Right ventricle myocardium inferior (tissue), 1 donor: ENCODE data around the gene GAS2L2. TPM values are rescaled to one million over a fixed set of nuclear protein-coding genes. Genes with fewer than 3 reads are reported as not detected.

Experiments used
- ATAC-seq: fragments of 200-7000 bp; cut with Tn5 transposase; one replicate; pipeline ENCODE4 v1.9.1; 2020; ENCODE audit warnings: mild to moderate bottlenecking, moderate library complexity
- DNase-seq: peaks from one replicate; pipeline ENCODE4 v3.0.0; 2021; ENCODE audit errors: missing footprints
- intact Hi-C: fragments of 100-400 bp; cut with DNase I; formaldehyde crosslinking; loops from one replicate; pipeline ENCODE4 v1.11.0; 2022
- total RNA-seq: library from RNA; stranded (reverse); fragmentation: NEBNext Ultra II Directional; extraction: Animal tissue kit (Norgen Biotek cat#: 25700); gene quantifications from one replicate; pipeline ENCODE4 v1.2.1, GENCODE V29; 2021
- donor health status: DM: no; HTN: yes; CAD: no; lungs with severe emphysema.

GAS2L2 gene
- total RNA-seq, 1 donor from 2014 or later = 0.27 TPM

- no peak for DNase-seq
- intact Hi-C loops = no loop called here
These were observed 17.8 kb downstream of the GAS2L2 start for GRCh38 chr17:35735036-35735805.

DNA sequence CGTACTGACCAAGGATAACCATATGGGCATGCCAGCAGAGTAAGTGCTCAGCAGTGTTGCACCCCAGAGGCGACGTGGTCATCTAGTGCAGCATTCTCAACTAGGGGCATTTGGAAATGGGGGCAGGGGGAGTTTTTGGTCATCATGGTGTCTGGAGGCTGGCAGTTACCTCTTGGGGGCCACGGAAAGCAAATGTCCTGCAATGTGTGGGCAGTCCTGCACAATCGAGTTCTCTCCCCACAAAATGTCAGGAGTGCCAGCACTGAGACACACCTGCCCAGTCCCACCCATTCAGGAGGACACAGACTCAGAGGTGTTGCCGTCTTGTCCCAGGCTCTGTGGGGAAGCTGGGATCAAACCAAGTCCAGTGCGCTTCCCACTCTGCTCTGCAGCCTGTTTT lies 18.6 kb downstream of the GAS2L2 start:
- intact Hi-C loops = no loop called here
- no peak for ATAC-seq
- no peak for DNase-seq

More at GRCh38 chr17:35735036-35735805, 17.8 kb downstream of the GAS2L2 start:
- ATAC-seq = no peak

- DNase-seq (no peak), ATAC-seq (no peak)
- intact Hi-C loops = no loop called here
These were observed 19.7 kb downstream of the GAS2L2 start for GRCh38 chr17:35733366-35733765.

- DNase-seq (no peak), ATAC-seq (no peak)
- intact Hi-C loops = no loop called here
These were observed 20.3 kb downstream of the GAS2L2 start for GRCh38 chr17:35732806-35733136.

DNA sequence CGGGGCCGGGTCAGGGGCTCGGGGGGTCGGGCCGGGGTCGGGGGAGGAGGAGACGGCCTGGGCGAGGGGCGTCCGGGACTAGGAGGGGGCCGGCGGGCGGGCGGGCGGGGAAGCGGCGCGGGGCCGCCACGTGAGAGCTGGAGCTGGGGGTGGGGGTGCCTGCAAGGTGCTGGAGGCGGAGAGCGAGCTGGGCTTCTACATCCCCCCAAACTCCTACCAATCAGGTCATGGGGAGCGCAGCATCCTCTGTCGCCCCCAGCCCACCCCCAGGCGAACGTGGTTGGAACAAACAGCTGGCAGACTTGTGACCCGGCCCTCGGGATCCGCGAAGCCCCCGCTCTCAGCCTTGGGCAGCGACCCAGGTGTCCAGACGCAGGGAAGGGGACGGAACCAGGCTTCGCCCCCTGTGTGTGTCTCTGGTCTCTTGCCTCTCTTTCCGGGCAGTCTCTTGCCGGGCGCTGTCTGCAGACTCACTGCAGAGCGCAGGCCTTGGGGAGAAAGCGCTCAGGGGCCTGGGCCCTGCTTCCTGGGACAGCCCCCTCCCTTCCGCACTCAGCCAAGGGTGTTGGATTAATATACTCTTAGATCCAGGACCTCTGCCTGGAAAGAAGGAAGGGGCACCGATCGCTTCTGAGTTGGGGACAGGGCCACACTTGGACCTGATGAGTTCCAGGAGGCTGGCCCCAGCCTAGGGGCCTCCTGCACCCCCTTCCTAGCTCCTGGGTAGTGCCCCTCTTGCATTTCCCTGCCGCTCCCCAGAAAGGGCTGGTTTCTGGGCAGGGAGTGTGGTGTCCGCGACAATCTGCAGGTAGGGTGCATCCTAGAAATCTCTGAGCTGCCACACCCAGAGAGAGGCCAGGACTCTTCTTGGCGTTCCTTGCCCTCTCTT lies 20.9 kb downstream of the GAS2L2 start:
- no peak for DNase-seq

DNA sequence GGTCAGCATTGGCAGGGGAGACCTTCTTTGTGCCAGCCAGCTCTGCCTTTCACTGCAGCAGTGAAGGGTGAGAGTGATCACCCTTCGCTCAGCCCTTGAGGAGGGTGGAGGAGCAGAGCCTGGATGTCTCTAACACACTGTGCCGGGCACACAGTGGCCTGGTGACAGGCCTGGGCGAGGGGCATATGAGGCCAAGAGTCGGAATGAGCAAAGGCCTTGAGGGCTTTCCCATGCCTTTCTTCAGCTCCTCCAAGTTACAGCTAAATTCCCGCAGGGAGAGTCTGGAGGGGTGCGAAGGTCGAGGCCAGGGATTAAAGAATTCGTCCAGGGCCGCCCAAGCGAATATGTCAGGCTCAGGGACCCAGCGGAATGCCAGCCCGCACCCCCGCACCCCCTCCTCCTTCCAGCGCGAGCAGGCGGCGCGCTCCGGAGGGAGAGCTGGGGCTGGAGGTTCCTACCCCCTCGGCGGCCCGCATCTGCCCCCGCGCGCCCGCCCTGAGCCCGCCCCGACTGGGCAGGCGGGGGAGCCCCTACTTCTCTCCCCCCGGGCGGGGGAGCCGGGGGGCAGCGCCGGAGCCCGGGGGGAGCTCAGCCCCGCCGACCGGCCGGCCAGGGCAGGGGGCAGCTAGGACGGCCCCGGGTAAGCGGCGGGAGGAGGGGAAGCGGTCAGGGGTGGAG lies 21.7 kb downstream of the GAS2L2 start, which contains the start of gene RASL10B:
RASL10B (plus strand) TSS at position 401 of the 678 bp plus-strand sequence. CDS start 3,546 bp downstream, outside the sequence.
- peak; percentile 79 for ATAC-seq

More for the DNA sequence above, 20.9 kb downstream of the GAS2L2 start:
- peak; percentile 38 for ATAC-seq
- intact Hi-C loops = no loop called here

DNA sequence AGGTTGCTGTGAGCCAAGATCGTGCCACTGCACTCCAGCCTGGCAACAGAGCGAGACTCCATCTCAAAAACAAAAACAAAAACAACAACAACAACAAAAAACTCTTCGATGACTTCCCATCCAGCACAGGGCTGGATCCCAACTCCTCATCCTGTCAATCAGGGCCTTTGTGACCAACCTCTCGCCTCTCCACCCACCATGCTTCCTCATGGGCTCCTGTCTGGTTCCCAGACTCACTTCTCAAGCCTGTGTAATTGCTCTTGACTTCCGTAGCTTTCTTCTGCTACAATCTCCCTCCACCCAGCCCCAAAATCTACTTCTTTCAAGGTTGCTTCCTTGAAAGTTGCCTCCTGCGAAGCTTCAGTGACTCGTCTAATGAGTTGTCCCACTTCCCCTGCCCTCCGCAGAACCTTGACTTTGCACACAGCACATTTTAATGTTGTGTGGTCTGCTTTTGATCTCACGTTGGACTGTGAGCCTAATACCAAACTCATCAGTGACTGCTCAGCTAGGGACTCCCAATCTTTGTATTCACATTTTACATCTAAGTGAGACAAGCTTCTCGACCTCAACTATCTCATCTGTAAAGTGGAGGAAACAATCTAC lies 22.5 kb downstream of the GAS2L2 start:
- intact Hi-C loops = no loop called here
- ATAC-seq (no peak), DNase-seq (no peak)

More for the DNA sequence above, 21.7 kb downstream of the GAS2L2 start, which contains the start of gene RASL10B:
- DNase-seq = no peak
- intact Hi-C loops = no loop called here

DNA sequence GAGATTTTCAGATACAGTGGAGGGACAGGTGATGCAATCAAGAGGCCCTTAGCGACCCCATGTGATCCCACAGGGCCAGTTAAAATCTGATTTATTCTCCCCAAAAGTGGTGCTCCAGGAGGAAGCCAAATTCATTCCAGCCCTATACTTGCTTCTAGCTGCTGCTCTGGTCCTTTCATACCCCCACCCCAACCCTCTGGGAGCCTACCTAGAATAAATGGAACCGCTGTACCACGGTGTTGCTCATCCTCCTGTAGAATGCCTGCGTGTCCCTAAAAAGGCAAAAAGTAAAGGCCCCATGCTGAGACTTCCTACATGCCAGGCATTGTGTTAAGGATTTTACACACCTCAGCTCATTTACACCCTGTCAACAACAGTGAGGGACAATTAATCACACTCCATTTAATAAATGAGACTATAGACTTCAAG lies 23.6 kb downstream of the GAS2L2 start:
- no peak for ATAC-seq
- intact Hi-C loops = no loop called here
- DNase-seq = no peak

DNA sequence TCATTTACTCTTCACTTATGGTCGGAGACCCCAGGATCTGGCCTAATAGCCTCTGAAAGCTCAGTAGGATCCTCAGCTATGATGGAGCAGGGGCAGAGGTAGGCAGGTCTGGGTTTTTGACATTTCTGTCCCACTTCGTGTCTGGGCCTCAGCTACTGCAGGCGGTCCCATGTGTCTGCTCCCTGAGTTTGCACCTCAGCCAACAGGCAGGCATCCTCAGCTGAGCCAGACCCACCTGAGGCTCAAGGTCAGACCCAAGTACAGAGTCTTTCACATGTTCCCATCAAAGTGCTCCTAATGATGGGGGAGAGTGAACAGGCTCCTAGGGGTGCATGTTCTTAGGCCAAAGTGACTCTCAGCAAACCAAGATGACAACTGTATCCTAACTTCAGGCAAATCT lies 24.5 kb downstream of the GAS2L2 start:
- intact Hi-C loops = no loop called here
- ATAC-seq = no peak
- DNase-seq = no peak

DNA sequence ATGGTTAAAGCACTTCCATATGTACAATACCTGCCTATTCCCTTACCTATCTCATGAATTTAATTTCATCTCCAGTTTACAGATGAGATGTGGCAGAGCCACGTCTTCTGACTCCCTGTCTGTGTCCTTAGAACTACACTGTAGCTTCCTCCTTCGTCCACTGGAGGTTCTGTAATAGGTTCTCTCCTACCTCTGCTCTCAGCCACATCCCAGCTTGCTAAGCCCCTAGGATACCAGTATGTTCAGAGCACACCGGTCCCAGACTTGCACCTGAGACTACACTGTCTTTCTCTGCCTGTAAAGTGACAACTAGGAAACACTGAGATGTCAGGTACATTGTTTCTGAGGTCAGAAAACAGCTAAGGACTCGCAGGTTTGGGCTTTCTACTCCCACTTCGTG lies 25.4 kb downstream of the GAS2L2 start:
- no peak for ATAC-seq
- no peak for DNase-seq
- intact Hi-C loops = no loop called here

DNA sequence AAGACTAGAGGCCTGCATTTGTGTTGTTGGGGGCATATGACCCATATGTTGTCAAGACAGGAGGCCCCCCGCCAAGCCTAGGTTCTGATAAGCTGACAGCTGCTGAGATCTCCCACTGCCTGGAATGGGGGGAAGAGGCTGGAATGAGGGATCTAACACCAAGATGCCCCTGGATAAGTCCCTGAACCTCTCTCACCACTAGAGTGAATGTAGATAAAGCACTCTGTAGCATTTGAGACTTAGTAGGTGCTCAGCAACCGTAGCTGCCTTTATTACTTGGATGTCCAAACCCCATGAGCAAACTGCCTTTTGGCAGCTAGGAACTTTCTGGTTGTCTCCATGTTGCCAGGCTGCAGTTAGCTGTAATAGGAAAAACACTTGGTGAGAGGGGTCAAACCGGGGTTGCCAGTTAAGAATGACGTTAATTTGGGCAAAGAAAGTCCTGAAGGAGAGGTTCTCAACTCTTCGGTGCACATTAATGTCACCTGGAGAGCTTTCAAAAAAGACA lies 26.0 kb downstream of the GAS2L2 start:
- no peak for DNase-seq
- intact Hi-C loops = no loop called here
- ATAC-seq = no peak

- ATAC-seq (no peak), DNase-seq (no peak)
- intact Hi-C loops = no loop called here
These were observed 26.7 kb downstream of the GAS2L2 start for GRCh38 chr17:35726127-35726952.

- no peak for DNase-seq
- intact Hi-C loops = no loop called here
- no peak for ATAC-seq
These were observed 27.3 kb downstream of the GAS2L2 start for GRCh38 chr17:35725802-35726126.

GRCh38 chr17:35725058-35725457 lies 28.0 kb downstream of the GAS2L2 start:
- DNase-seq (no peak), ATAC-seq (no peak)
- intact Hi-C loops = no loop called here

- ATAC-seq = no peak
- intact Hi-C loops = no loop called here
- DNase-seq = no peak
These were observed 29.3 kb downstream of the GAS2L2 start for GRCh38 chr17:35723735-35724134.

DNA sequence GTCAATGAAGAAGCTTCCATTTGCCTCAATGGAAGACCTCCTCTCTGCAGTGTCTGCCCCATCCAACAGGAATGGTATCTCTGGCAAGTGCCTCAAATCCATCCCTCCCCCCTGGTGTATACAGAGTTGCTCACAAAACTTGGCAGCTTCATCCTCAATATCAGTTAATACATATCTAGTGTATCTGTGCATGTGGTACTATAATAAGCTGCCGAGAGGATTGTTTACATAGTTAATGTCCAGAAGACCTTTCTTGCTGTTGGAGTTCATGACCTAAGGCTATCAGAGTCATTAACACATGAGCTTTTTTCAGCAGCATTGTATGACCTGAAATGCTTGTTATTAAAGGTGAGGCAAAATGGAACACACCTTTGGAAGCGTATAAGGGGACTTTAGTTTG lies 35.6 kb downstream of the GAS2L2 start:
- DNase-seq (no peak), ATAC-seq (peak; percentile 42)

GRCh38 chr17:35716897-35717465 lies 36.1 kb downstream of the GAS2L2 start:
- DNase-seq (no peak), ATAC-seq (peak; percentile 63)
- intact Hi-C loops = no loop called here

More for the DNA sequence above, 35.6 kb downstream of the GAS2L2 start:
- intact Hi-C loops = no loop called here

- ATAC-seq (no peak), DNase-seq (no peak)
- intact Hi-C loops = no loop called here
These were observed 36.9 kb downstream of the GAS2L2 start for GRCh38 chr17:35716173-35716572.
